ENCODE measurements around the gene UBE2J2. TPM values are rescaled to one million over a fixed set of nuclear protein-coding genes. Genes with fewer than 3 reads are reported as not detected.

UBE2J2 gene
- total and polyA plus RNA-seq, 2 donors (not counting 3 experiments of a cell fraction or from before 2014, with no cell fraction given) = 60.7 to 80.7 TPM

DNA sequence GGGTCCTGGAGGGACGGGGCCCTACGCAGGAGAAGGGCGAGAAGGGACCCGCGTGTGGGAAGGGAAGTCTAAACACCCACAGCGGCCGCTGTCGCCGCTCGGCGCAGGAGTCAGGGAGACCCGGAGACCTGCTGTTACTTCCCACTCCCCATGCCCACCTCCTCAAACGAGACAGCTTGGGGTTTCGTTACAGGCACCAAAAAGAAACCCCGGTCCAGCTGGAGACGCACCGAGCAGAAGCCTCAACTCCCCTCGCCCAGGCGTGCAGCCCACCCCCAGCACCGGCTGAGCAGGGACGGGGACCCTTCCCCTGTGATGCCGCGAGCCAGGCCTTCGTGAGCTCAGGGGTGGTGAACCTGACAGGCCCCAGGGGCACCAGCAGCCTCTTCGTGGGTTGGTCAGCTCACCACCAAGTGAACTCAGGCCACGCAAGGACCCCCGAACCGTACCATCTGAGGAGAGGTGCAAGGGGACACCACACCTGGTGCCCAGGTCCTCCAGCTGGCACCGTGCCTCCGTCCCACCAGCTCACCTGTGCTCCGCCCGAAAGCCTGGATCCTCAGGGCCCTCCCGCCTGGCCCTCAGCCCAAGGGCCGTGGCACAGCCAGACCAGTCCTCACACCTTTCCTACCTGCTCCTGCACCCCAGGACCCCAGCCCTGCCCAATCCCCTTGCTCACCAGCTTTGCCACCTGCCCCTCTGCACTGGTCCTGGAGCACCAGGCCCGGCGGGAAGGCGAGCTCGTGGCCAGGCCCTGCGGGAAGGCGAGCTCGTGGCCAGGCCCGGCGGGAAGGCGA lies 46.9 kb downstream of the UBE2J2 start:
- Histone ChIP-seq H3K9me3 (replicated peaks; ENCODE audit: control insufficient read depth, insufficient read depth, low read length) (no peaks in the 10 kb centered on the region), H3K4me1 (ENCODE audit: control insufficient read depth, extremely low read depth, insufficient read depth, low read length) (peaks cover 6% of the 10 kb centered on the region), H3K9me1 (replicated peaks; ENCODE audit: control insufficient read depth, extremely low read depth, insufficient read depth, low read length) (no peaks in the 10 kb centered on the region), H3K79me2 (ENCODE audit: control insufficient read depth, insufficient read depth, low read length) (peaks cover 58% of the 10 kb centered on the region), H4K20me1 (replicated peaks; ENCODE audit: control insufficient read depth, extremely low read depth, insufficient read depth, low read length) (no peaks in the 10 kb centered on the region), H3K9ac (replicated peaks; ENCODE audit: extremely low read depth, insufficient read depth, low read length) (no peak overlapping the region), H3K27me3 (ENCODE audit: control insufficient read depth in 2 of 2, insufficient read depth in 2 of 2, low read length in 2 of 2) (no peaks in the 10 kb centered on the region), H3K4me3 (replicated peaks in 1 of 3; ENCODE audit: insufficient read depth in 1 of 3, low read depth in 1 of 3, low read length in 3 of 3) (no peak overlapping the region), H2AFZ (ENCODE audit: low read depth, low read length) (no peak overlapping the region), H3K36me3 (ENCODE audit: control insufficient read depth in 2 of 2, extremely low read depth in 1 of 2, insufficient read depth in 2 of 2, low read length in 2 of 2) (peaks cover 6 to 43% of the 10 kb centered on the region in 2 experiments), H3K27ac (ENCODE audit: insufficient read depth, low read depth, low read length) (no peak overlapping the region), H3K4me2 (ENCODE audit: insufficient read depth, low read length) (no peak overlapping the region)
- no TSS peak for BruUV-seq (replicated peaks)
- FAIRE-seq (no peak), DNase-seq (ENCODE audit: low read depth, low spot score) (no peak)
- CTCF ChIA-PET = interaction anchor here (1.4 kb wide), 1 partner anchor 104 kb away, joined by 5 read pairs; no protein-coding TSS in a partner anchor
- POLR2A ChIA-PET = no interaction called here
- dilution Hi-C loops (cut with MboI; ENCODE audit: extremely low pct_ligation_motif_present, low sequenced_read_pairs) = no loop called here
- TF ChIP-seq GATA2 (IDR thresholded peaks at IDR 0.05; ENCODE audit: insufficient read depth, insufficient read length, low read depth, low read length) (no peak), MYC (IDR thresholded peaks at IDR 0.05; ENCODE audit: low read depth, low read length) (no peak), POLR2AphosphoS5 (IDR thresholded peaks at IDR 0.05; ENCODE audit: insufficient read depth, low read depth, low read length) (no peak), EZH2 (IDR thresholded peaks at IDR 0.05; ENCODE audit: borderline replicate concordance, low read depth, low read length, severe bottlenecking) (no peak), JUN (IDR thresholded peaks at IDR 0.05; ENCODE audit: borderline replicate concordance, insufficient read depth, insufficient read length, low read depth) (no peak), FOS (IDR thresholded peaks at IDR 0.05; ENCODE audit: borderline replicate concordance, insufficient read depth, low read length) (no peak), POLR2A (IDR thresholded peaks at IDR 0.05; ENCODE audit: low read depth, low read length) (no peak)
- TF ChIP-seq, protein P1, sequence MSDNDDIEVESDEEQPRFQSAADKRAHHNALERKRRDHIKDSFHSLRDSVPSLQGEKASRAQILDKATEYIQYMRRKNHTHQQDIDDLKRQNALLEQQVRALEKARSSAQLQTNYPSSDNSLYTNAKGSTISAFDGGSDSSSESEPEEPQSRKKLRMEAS (IDR thresholded peaks at IDR 0.05; ENCODE audit: insufficient read depth, insufficient read length) = no peak
- TF ChIP-seq, protein P2, sequence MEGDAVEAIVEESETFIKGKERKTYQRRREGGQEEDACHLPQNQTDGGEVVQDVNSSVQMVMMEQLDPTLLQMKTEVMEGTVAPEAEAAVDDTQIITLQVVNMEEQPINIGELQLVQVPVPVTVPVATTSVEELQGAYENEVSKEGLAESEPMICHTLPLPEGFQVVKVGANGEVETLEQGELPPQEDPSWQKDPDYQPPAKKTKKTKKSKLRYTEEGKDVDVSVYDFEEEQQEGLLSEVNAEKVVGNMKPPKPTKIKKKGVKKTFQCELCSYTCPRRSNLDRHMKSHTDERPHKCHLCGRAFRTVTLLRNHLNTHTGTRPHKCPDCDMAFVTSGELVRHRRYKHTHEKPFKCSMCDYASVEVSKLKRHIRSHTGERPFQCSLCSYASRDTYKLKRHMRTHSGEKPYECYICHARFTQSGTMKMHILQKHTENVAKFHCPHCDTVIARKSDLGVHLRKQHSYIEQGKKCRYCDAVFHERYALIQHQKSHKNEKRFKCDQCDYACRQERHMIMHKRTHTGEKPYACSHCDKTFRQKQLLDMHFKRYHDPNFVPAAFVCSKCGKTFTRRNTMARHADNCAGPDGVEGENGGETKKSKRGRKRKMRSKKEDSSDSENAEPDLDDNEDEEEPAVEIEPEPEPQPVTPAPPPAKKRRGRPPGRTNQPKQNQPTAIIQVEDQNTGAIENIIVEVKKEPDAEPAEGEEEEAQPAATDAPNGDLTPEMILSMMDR (IDR thresholded peaks at IDR 0.05; ENCODE audit: extremely low read depth in 1 of 2, insufficient read depth in 1 of 2, low read depth in 1 of 2, low read length in 2 of 2) = no peak
- intact Hi-C loops (cut with micrococcal nuclease) = no loop called here
